ENCODE results near the gene MAPK6. TPM values are rescaled to one million over a fixed set of nuclear protein-coding genes. Genes with fewer than 3 reads are reported as not detected.
"Not testable (repeated sequence)": the region's sequence is repeated elsewhere in the genome, so short reads cannot be mapped to it uniquely, and the experiment has no call there.

The MAPK6 gene
- polyA plus RNA-seq, 4 donors: 27.8 to 45.3 (median 37.1) TPM

DNA sequence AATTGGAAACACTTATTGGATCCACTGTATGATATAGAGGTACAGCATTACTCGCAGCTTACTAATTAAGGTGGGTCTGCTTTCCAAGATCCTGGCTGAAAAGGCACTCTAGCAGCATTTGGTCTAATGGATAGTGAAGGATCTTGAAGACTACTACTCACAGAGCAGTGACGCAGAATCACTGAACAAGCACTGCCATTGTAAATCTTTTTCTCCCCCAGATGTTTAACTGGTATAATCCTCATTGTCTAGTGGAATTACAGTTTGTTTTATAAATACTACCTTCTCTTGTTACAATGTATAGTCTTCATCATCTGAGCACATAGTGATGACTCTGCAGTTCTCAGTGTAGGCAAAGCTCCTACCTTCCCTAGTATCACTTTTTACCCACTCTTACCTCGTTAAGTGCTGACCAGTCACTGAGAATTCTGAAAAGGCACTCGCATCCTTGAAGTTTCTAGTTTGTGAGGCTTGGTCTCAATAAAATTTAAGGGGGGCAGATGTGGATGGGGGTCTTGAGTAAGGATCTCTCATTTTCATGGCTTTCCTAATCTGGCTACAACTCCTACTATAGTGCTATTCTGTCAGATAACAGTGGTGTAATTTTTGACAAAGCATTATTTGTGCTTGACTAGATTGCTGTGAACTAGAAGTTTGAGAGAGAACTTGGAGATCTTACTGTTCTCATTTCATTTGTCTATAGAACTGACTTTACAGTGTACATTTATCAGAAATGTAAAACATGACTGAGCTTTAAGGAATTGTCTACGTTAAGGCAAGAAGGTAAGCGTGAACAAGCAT lies 23.2 kb downstream of the MAPK6 start:
- DNase-seq (ENCODE audit: low read depth in 4 of 4, low spot score in 3 of 4): no peak

DNA sequence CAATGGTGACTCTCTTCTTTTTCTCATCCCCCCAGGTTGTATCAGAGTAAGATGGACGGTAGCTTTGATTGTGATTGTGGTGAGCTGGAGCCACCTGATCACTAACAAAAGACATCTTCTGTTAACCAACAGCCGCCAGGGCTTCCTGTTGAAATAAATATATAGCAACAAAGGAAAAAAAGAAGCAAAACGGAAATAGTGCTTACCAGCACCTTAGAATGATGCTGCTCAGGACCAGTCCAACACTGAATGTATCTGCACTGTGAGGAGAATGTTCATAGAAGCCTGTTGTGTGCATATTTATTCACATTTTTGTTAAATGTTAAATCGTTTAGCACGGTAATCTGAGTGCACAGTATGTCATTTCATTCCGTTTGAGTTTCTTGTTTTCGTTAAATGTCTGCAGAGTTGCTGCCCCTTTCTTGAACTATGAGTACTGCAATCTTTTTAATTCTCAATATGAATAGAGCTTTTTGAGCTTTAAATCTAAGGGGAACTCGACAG lies 26.8 kb downstream of the MAPK6 start:
- DNase-seq (ENCODE audit: low read depth in 4 of 4, low spot score in 3 of 4): not testable (repeated sequence)

DNA sequence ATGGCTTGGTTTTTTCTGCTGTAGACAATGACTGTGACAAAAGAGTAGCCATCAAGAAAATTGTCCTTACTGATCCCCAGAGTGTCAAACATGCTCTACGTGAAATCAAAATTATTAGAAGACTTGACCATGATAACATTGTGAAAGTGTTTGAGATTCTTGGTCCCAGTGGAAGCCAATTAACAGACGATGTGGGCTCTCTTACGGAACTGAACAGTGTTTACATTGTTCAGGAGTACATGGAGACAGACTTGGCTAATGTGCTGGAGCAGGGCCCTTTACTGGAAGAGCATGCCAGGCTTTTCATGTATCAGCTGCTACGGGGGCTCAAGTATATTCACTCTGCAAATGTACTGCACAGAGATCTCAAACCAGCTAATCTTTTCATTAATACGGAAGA lies 27.5 kb downstream of the MAPK6 start:
- DNase-seq (ENCODE audit: low read depth in 4 of 4, low spot score in 3 of 4): not testable (repeated sequence)

DNA sequence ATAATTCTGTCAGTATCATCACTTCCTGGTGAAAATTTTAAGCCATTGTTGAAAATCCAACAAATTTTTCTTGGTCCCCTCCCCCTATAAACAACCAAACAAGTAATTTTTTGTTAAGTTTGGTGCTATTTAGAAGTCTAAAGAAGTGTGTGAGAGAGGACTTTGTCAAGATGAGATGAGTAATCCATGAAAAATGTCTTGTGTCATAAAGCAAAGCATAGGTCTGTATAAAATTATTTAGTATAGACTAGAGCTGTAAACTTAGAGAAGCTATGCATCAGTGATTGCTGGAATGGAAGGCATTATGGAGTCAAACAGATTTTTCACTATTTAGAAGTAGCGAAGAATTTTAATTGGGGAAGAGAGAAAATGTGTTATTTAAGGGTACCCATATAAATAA lies 31.4 kb downstream of the MAPK6 start:
- no peak for DNase-seq (ENCODE audit: low read depth in 4 of 4, low spot score in 3 of 4)

DNA sequence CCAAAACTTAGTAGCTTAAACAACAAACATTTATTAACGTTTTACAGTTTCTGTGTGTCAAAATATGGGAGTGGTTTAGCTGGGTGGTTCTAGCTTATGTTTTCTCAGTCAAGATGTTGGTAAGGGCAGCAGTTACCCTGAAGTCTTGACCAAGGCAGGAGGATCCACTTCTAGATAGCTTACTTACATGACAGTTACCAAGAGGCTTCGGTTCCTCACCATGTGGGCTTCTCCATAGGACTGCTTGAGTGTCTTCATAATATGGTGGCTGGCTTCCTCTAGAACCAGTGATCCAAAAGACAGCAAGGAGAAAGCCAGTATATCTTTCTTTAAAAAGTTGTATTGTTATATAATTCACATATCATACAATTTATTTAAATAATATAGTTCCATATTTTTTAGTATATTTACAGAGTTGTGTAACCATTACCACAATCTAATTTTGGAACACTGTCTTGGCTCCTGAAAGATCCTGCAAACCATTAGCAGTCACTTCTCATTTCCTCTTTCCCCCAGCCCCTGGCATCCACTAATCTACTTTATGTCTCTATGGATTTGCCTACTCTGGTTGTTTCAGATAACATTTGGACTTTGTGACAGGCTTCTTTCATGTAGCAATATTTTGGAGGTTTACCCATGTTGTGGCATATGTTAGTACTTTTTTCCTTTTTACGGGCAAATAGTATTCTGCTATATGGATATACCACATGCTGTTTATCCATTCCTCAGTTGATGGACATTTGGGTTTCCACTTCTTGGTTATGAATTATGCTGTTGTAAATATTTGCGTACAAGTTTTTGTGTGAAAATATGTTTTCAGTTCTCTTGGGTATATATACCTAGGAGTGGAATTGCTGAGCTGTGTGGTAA lies 33.3 kb downstream of the MAPK6 start:
- DNase-seq (ENCODE audit: low read depth in 4 of 4, low spot score in 3 of 4): no peak

DNA sequence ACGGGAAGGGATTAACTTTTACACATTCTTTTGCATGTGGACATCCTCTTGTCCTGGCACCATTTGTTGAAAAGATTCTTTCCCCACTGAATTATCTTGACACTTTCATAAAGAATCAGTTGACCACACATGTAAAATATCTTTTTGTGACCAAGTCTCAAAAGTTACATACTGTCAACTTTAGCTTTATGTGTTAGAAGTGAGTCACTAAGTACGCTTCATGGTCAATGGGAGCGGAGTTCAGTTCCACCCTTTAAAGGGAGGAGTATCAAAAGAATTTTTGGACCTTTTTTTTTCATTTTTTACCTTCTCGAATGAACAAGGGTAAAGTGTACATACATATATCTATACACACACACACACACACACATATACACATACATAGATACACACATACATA lies 35.4 kb downstream of the MAPK6 start:
- DNase-seq (ENCODE audit: low read depth in 4 of 4, low spot score in 3 of 4): no peak

DNA sequence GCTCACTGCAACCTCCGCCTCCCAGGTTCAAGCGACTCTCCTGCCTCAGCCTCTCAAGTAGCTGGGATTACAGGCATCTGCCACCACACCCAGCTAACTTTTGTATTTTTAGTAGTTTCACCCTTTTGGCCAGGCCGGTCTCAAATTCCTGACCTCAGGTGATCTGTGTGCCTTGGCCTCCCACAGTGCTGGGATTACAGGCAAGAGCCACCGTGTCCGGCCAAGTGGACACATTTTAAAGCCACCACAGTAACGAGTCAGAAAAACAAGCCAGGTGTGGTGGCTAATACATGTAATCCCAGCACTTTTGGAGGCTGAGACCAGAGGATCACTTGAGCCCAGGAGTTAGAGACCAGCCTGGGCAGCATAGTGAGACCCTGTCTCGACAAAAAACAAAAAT lies 35.8 kb downstream of the MAPK6 start:
- not testable (repeated sequence) for DNase-seq (ENCODE audit: low read depth in 4 of 4, low spot score in 3 of 4)

DNA sequence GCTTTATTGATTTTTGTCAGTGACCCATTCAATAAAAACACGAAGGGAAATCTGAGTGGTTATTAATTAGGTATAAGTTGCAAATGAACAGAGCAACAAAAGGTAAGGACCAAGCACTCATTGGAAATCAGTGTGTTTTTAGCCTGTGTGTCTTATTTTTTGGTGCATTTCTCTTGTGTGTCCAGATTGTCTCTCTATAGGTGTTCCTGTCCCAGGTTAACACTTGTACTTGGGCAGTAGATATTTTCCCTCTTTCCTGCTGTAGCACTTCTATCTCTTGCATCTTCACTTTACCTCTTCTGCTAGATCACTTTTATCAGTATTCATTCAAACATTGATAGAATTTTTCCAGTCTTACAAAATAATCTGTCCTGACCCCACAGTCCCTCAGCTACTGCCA lies 37.0 kb downstream of the MAPK6 start:
- no peak for DNase-seq (ENCODE audit: low read depth in 4 of 4, low spot score in 3 of 4)

DNA sequence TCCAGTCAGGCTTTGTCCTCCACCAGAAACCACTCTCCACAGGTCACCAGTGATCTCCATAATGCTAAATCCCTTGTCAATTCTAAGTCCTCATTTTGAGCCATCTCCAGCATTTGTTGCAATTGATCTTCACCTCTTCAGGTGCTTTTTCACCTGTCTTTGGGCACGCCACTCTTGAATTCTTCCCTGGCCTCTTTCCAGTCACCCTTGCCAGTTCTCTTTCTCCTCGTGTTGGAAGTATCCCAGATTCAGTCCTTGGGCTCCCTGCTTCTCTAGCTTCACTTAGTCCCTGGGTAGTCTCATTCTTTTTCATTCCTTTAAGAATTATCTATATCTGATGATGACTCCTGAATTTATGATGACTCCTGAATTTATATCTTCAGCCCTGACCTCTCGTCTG lies 37.5 kb downstream of the MAPK6 start:
- no peak for DNase-seq (ENCODE audit: low read depth in 4 of 4, low spot score in 3 of 4)

DNA sequence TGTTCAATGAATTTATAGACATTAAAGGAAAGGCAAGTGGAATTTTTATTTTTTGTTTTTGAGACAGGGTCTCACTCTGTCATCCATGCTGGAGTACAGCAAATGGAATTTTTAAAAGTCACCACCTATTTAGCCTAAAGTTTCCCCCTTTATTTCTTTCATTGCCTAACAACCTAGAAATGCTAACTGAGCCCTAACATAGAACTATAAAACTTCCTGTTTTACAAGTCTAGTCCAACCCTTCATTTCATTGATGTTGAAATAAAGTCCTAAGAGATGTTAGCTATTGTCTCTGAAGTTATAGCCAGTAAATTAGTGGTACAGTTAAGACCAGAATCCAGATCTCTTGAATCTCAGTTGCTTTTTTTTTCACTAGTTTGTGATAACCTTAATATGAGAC lies 39.0 kb downstream of the MAPK6 start:
- no peak for DNase-seq (ENCODE audit: low read depth in 4 of 4, low spot score in 3 of 4)

DNA sequence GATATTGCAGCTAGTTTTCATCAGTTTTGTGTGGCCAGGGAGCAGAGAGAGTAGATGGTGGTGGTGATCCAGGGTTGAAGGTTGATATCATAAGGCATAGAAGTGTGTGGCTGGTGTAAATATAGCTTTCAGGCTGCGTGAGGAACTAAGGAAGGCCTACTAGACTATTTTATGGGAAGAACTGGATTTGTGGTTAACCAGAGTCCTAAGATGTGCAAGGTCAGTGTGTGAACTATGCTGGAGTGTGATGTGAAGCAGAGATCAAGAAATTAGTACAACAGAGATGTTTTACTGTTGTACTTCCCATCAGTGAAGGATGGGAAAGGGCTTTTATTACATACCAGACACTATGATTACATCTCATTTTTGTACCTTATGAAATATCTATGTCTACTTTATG lies 41.5 kb downstream of the MAPK6 start:
- DNase-seq (ENCODE audit: low read depth in 4 of 4, low spot score in 3 of 4): no peak

DNA sequence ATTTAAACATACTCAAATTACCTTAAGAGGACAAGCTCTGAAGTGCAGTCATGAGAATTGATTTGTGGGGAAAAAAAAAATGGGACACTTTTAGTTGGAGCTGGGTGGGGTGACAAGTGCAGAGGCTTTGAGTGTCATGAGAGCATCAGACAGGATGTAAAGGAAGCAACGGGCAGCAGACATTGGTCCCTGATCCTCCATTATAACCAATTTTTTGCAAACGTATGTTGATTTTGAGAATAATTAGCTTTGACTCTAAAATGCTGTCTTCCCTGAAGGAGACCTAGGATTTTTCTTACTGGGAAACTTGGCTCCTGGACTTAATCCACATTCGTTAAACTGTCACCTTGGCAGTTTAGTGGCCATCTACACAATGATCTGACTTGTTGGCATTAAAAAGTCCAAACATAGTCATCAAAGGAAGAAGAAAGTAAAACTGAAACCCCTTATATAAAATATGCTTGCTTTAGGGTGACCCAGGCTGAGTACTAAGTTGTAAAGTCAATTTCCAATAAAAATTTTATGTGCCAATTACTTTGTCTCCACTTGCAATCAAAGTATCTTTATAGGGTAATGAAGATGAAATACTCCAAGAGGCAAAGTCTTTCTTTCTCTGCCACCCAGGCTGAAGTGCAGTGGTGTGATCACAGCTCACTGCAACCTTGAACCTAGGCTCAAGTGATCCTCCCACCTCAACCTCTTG lies 48.0 kb downstream of the MAPK6 start:
- no peak for DNase-seq (ENCODE audit: low read depth in 4 of 4, low spot score in 3 of 4)

DNA sequence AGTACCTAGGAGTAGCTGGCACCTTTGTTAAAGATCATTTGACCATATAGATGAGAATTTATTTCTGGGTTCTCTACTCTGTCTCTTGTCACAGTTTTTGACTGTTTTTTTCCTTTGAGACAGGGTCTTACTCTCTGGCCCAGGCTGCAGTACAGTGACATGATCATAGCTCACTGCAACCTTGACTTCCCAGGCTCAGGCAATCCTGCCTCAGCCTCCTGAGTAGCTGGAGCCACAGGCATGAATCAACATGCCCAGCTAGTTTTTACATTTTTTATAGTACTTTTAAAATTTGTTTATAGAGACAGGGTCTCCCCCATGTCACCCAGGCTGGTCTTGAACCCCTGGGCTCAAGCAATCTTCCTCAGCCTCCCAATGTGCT lies 48.5 kb downstream of the MAPK6 start:
- DNase-seq (ENCODE audit: low read depth in 4 of 4, low spot score in 3 of 4): no peak

DNA sequence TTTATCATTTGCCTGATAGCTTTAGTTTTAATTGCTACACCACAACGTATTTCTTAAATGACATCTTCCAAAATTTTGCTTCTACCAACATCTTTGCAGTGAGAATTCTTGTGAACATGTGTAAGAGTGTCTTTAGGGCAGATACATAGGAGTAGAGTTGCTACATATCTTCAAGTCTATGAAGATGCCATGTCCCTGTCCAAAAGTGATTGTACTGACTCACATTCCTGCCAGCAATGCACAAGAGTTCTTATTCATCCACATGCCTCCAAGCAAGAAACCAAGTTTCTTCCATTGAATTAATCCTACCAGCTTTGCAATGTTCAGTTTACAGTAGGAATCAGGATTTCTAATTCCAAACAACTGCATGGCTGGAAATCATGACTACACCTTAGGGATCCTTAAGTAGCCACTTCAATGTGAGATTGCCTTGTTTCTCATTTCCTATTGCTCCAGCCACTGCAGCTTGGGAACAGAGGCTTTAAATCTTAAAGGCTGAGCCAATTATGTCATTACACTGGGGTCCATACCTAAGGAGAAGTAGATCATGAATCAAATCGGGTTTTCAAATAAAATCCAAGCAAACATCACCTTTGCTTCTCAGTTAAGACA lies 49.1 kb downstream of the MAPK6 start:
- DNase-seq (ENCODE audit: low read depth in 4 of 4, low spot score in 3 of 4): no peak

DNA sequence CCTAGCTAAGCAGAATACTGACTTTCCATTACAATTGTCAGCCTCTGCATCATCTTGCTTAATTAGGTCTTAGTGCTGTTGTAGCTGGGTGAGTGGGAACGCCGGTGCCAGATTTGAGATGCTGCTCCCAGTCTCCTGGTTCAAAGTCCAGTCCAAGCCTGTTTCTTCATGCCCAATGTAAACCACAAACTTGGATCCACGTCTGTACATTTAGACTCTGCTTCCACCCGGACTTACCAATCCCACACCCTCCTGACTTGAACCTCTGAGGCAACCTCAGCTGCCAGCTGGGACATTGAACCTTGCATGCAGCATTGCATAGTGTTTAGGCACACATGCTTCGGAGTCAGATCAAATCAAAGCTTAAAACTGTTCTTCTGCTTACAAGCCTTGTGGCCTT lies 50.5 kb downstream of the MAPK6 start:
- no peak for DNase-seq (ENCODE audit: low read depth in 4 of 4, low spot score in 3 of 4)

DNA sequence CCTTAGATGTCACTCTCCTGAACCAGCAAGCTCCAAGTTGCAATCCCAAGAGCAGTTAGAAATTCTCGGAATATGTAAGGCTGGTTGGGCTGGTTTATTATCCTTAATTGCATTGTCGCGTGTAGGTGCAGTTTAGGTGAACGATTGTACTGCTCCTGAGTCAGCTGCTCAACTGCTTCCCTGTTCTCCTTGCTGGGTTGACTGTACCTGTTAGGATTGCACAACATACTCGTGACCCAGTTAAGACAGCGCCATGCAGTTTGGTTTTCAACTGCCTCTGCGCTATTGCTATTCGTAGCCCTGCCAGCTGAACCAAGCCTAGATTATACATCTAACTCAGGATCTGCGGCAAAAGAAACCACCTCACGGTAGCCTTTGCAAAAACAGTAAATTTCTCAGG lies 52.6 kb downstream of the MAPK6 start:
- DNase-seq (ENCODE audit: low read depth in 4 of 4, low spot score in 3 of 4): peak in 1 of 4 donors; percentile 8

DNA sequence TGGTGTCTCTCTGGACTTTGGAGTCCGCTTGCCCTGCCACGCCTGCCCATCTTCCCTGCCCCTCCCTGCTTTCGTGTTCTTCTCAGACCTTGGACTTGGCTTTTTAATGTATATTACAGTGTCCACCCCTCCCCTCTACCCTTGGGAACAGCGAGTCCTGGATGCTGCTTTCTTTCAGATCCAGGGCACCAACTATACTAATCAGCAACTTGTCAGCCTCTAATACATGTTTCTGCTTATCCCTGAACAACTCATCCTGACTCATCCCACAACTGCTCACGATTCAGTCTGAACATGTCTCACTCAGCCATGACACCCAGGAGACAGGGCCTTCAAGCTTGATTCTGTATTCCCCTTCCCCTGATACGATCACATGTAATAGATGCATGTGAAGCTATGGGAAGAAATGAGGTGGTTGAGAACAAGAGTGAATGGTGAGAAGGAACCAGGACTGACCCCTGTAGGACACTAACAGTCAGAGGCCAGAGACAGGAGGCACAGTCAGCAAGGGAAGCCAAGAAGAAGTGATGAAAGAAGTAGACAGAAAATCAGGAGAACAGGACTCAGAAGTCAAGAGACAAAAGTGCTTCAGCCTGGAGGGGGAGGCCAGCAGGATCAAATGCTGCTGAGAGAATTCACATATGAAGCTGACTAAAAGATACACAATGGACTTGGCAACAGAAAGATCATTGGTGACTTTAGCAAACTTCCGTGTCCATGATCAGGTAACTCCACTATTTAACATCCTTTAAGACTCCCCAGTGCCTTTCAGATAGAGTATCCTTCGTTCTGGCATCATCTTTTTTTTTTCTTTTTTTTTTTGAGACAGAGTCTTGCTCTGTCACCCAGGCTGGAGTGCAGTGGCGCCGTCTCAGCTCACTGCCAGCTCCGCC lies 58.1 kb downstream of the MAPK6 start:
- no peak for DNase-seq (ENCODE audit: low read depth in 4 of 4, low spot score in 3 of 4)

DNA sequence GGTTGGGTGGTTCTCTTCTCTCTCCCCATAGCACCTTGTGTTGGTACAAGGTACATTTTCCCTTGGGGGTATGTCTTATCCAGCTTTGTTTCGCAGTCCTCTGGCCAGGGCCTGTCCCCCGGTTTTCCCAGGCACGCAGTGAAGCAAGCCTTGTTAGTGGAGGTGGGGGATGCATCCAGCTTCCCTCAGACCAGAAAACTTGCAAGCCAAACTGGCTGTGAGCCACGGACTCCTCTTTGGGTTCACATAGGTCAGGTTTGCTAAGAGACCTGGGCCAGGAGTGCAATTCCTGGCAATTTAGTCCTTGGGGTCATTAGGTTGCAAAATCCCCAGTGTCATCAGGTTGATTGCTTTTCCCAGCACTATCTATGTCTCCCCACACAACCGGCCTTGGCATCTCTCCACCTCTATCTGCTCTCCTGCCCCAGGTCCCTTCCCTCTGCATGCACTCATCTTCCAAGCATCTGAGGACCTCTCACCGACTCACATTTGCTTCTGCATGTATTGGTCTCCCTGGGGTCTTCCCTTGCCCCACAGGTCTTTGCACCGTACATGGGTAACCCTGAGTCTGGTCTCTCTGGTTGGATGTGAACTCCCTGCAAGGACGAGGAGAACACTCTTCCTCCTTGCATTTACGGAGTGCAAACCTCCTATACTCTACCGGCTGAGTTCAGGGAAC lies 59.3 kb downstream of the MAPK6 start:
- DNase-seq (ENCODE audit: low read depth in 4 of 4, low spot score in 3 of 4): no peak

All from left renal pelvis (tissue), 4 donors.